NCI-H1105 (cell line): ENCODE results near the gene MAP2K4.
A peak's percentile ranks its signal among the peaks of the same experiment; 100 is the strongest.

Experiments used
- DNase-seq: peaks from one replicate; lab custom pipeline; 2025; lab: John Stamatoyannopoulos, UW

MAP2K4 gene

GRCh38 chr17:12089809-12090384 lies 69.2 kb downstream of the MAP2K4 start:
- peak; percentile 1 for DNase-seq

DNA sequence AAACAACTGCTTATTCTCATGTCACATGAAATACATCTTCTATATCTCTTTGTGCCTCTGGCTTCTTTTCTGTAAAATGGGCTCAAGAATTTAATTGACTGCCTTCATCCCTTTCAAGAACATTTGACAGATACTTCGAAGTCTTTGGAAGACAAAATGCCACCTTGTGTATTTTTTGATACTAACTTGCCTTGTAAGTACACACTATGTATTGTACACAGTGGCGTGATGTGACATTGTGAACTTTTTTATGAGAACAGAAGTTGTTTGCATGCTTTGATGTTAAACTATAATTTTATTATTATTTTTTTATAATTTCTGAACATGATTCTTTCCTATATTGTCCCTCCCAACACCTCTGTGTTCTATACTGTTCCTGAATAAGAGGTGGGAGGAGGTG lies 73.7 kb downstream of the MAP2K4 start:
- no peak for DNase-seq

- DNase-seq, result no peak
Observed at GRCh38 chr17:12095522-12095921, 74.8 kb downstream of the MAP2K4 start.

DNA sequence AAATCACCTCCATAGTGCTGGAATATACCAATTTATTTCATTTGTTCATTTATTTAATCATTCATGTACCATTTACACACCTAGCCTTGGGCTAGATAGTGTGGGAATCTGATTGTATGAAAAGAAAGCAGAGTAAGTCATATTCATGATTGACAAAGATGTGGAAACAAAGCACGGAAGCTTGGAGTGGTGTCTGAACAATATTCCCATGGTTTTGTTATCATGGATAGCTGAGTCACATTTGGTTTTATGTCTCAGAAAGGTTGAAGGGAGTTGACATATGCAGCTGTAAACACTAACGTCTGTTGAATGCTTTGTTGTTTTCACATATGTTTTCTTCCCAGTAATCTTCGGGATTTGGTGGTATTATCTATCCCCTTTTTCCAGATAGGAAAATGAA lies 76.6 kb downstream of the MAP2K4 start:
- DNase-seq, result no peak

DNA sequence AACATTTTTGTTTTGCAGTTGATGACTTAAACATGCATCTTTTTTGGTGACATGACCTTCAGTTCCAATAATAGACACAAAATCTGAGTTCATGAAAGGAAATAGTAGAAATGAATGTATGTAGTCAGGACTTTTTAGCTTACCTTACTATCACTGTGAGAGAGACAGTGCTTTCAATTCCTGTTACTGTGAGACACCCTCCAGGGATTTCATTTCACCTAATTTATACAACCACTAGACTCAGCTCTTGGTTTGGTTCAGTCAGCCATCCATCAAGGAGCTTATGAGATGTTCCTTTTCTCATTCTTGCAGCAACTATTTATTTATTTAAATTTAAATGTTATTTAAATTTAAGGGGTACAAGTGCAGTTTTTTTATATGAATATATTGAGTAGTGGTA lies 77.9 kb downstream of the MAP2K4 start:
- DNase-seq, result no peak

DNA sequence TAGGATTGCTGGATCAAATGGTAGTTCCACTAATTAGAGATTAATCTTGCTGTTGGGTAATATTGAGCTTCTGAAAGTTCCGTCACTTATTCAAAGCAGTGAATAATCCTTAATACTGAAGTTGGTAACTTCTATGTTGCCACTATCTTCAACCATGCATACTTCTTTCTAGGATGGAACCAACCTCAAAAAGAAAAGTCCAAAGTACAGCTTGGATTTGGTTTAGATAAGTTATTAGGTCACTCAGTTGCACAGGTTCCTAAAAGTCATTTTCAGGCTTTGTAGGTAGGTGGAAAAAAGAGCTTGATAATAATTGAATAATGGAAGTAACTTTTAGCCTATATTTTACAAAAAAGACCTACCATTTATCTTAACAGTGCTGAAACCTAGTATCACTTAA lies 78.7 kb downstream of the MAP2K4 start:
- no peak for DNase-seq

GRCh38 chr17:12104831-12105230 lies 84.2 kb downstream of the MAP2K4 start:
- DNase-seq, result no peak

DNA sequence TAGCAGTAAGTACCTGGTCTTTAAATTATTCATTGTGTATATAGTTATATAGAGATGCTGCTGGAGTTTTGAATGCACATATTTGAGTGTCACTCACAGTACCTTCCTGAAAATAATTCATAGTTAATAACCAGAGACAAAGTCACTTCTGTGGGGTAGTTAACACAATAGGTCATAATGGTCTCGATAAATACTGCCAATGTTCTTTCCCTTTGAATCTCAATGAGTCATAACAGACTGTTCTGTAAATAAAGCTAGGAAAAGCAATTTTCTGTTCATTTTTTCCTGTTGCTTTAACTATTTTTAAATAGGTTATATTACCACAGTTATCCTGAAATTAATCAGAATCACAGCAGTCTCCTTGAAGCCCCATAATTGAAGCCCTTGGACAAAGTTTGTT lies 87.2 kb downstream of the MAP2K4 start:
- no peak for DNase-seq

GRCh38 chr17:12110906-12111305 lies 90.2 kb downstream of the MAP2K4 start:
- DNase-seq, result no peak

GRCh38 chr17:12113156-12113555 lies 92.5 kb downstream of the MAP2K4 start:
- DNase-seq, result no peak

GRCh38 chr17:12114686-12115418 lies 94.2 kb downstream of the MAP2K4 start:
- DNase-seq, result no peak

- no peak for DNase-seq
Observed at GRCh38 chr17:12116143-12116542, 95.5 kb downstream of the MAP2K4 start.

GRCh38 chr17:12118617-12119016 lies 97.9 kb downstream of the MAP2K4 start:
- DNase-seq, result no peak

GRCh38 chr17:12122075-12122474 lies 101.4 kb downstream of the MAP2K4 start:
- DNase-seq, result no peak

DNA sequence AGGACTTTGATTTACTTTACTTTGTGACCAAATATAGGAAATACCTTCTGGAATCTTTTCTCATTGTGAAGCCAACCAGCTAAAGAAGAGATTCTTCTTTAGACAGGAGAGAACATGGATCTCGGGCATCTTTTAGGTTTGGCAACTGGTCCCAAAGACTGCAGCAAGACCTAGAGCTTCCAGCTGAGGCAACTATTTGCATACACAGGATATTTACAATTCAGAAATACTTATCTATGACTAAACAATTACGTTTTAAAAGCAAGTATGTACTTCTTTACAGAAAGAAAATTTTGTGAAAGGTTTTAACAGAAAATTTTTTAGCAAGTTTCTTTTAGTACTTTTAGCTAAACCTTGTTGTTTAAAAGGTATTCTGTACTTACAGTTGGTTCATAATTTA lies 106.5 kb downstream of the MAP2K4 start:
- DNase-seq, result no peak

GRCh38 chr17:12127667-12128066 lies 107.0 kb downstream of the MAP2K4 start:
- DNase-seq, result no peak

DNA sequence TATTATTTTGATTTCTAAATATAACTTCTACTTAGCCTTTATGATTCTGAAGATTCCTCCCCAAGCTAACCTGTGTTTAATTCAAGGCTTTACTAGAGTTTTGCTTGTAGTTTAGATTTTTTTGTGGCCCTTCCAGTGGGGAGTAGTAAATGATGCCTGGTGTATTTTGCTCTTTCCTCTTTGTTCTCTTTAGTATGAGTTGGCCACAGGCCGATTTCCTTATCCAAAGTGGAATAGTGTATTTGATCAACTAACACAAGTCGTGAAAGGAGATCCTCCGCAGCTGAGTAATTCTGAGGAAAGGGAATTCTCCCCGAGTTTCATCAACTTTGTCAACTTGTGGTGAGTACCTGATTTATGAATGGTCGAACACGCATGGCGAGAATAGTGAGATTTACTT lies 108.3 kb downstream of the MAP2K4 start:
- DNase-seq, result no peak

DNA sequence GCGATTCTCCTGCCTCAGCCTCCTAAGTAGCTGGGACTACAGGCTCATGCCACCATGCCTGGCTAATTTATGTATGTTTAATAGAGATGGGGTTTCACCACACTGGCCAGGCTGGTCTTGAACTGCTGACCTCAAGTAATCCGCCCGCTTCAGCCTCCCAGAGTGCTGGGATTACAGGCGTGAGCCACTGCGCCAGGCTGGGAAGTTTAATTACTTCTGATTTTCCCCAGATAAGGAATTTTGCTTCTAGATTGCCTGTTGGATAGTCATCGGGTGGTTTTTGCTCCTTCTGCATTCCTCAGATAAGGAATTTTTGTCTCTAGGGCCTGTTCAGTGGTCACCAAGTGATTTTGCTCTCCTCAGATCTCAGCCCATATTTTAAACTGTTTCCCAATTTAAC lies 112.5 kb downstream of the MAP2K4 start:
- DNase-seq, result no peak

- no peak for DNase-seq
Observed at GRCh38 chr17:12134101-12134500, 113.4 kb downstream of the MAP2K4 start.

GRCh38 chr17:12134587-12134986 lies 113.9 kb downstream of the MAP2K4 start:
- DNase-seq, result no peak

DNA sequence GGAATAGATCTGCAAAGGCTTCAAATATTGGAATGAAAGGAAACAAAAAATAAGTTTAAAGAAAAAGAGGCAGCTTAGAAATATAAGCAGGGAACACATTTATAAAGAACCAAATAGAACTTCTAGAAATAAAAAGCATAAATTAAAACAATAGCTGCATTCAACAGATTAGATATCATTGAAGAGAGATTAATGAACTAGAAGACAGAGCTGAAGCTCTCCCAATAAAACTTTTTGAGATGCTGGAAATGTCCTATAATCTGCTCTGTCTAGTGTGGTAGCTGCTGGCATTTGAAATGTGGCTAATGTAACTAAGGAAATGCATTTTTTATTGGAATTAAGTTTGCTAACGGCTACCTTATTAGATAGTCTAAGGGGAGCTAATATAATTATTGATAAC lies 115.6 kb downstream of the MAP2K4 start:
- DNase-seq, result no peak

DNA sequence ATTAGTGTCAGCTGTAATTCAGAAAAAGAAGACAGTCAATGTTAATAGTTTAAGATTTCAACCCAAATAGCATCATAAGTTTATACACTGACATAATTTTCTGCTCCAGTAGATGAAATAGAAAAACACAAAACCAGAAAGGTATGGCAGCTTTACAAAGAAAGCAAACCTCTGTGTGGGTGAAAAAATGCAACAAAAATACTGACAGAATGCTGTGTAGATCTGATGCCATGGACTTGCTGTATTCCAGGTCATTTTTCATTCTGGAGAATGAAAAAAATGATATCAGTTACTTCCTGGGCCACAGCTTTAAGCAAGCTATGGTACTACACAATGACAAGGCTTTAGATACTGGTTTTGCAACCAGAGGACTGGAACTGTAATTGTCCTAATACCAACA lies 116.0 kb downstream of the MAP2K4 start:
- no peak for DNase-seq

DNA sequence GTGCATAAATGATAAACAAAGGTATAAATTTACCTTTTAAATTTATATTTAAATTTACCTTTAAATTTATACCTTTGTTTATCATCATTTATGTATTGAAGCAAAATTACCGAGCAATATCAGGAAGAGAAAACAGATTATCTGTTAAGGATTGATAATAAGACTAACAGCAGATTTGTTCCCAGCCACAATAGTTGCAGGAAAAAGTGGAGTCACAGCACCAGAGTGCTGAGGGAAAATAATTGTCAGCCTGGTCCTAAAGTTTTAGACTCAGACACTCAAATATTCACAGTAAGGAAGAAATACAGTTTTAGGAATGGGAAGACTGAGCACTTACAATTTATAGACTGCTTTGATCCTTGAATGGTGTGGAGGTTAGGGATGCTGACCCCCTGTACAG lies 117.2 kb downstream of the MAP2K4 start:
- DNase-seq, result no peak

- DNase-seq, result no peak
Observed at GRCh38 chr17:12140685-12141084, 120.0 kb downstream of the MAP2K4 start.
